Measurements from ENCODE around the gene IRF2BP2.

The IRF2BP2 gene

GRCh38 chr1:234614081-234614489 lies 4.1 kb upstream of the IRF2BP2 start:
- H3K4me1 ChIP-seq (ENCODE audit: control insufficient read depth in 1 of 2, insufficient read depth in 2 of 2, low read length in 2 of 2): peaks cover 46 to 47% of the 10 kb centered on the region in 2 donors
- H3K4me3 ChIP-seq (ENCODE audit: low read depth in 1 of 2, low read length in 2 of 2): no peak overlapping the region
- peak overlapping the region; percentile 66 for H3K27ac ChIP-seq (ENCODE audit: low read depth, low read length)
- no peaks in the 10 kb centered on the region for H3K36me3 ChIP-seq (ENCODE audit: control insufficient read depth in 1 of 2, insufficient read depth in 2 of 2, low read length in 2 of 2)
- H3K9me3 ChIP-seq (ENCODE audit: control insufficient read depth in 1 of 2, low read length in 2 of 2): no peaks in the 10 kb centered on the region
- no peaks in the 10 kb centered on the region for H3K27me3 ChIP-seq (ENCODE audit: control insufficient read depth in 1 of 2, insufficient read depth in 2 of 2, low read length in 2 of 2)
- H3K9ac ChIP-seq (ENCODE audit: low read depth in 1 of 2, low read length in 2 of 2): peak overlapping the region; percentile 61 to 99

DNA sequence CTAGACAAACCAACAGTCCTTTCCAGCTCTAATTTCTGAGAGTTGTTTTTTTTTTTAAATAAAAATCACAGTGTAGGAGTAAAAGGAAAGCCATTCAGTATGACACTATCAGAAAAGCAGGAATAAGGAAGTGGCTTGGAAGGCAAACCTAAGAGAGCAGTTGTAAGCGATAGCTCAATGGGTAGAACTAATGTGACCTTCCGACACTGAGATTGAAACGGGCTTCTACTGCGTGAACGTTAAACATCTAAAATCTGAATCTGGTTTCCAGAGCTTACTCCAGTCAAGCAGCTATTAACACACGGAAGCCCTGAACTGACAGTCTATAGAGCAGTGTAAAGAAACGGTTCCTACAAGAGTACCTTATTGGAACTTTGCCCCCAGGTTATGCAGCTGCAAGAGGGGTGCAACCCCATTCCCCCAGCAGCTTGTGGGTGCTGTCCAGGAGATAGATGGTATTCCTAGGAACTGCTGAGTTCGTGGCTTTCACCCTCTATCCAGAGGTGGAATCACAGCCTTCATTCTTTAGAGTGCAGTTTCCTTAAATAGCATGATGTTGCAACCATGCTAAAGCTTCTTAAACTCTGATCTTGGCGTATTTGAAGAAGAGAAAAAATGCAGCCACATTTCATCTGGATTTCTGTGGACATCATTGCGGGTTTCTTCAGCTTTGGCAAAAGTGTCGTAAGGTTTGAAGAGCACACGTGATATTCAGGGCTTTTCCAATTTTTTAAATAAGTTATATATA lies 3.3 kb upstream of the IRF2BP2 start:
- Histone ChIP-seq H3K27me3 (ENCODE audit: control insufficient read depth in 1 of 2, insufficient read depth in 2 of 2, low read length in 2 of 2) (no peaks in the 10 kb centered on the region), H3K4me3 (ENCODE audit: low read depth in 1 of 2, low read length in 2 of 2) (peak overlapping the region; percentile 44 to 77), H3K4me1 (ENCODE audit: control insufficient read depth in 1 of 2, insufficient read depth in 2 of 2, low read length in 2 of 2) (peaks cover 39 to 41% of the 10 kb centered on the region in 2 donors), H3K36me3 (ENCODE audit: control insufficient read depth in 1 of 2, insufficient read depth in 2 of 2, low read length in 2 of 2) (peaks cover 0 to under 1% of the 10 kb centered on the region in 2 donors), H3K27ac (ENCODE audit: low read depth, low read length) (peak overlapping the region; percentile 95), H3K9me3 (ENCODE audit: control insufficient read depth in 1 of 2, low read length in 2 of 2) (no peaks in the 10 kb centered on the region), H3K9ac (ENCODE audit: low read depth in 1 of 2, low read length in 2 of 2) (peak overlapping the region; percentile 61 to 99)

DNA sequence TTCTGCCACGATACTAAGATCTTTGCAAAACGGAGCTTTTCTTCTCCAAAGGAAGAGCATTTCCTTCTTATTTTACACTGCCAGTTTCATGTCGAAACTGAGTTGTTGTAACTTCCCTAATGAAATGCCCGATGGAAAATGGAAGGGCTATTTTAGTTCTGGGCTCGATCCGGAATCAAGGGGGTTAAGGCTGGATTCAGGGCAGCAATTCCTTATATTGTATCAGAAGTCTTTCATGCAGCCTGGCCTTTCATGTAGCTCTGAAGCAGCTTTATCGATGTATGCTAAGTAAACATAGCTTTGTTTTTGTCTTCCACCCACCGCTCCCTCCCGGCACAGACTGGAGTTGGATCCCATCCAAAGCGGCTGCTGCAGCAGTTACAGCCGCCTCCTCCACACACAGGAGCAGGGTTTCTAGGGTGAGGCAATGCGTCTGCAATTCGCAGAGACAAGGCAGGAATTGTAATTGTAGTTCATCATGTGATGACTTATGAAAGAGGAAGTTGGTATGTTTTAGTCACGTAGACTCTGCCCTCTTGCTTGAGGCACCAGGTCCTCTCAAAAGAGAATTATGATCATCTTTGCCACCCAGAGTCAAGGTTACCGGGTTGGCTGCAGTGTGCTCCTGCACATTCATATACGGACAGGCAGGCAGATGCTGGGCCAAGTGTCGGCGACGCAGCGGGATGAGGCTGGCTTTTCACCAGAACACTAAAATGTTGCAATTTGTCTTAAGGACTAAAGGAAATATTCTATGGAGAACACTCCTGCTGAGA lies 2.6 kb upstream of the IRF2BP2 start:
- Histone ChIP-seq H3K4me3 (ENCODE audit: low read depth in 1 of 2, low read length in 2 of 2) (peak overlapping the region; percentile 50 to 77), H3K9me3 (ENCODE audit: control insufficient read depth in 1 of 2, low read length in 2 of 2) (no peaks in the 10 kb centered on the region), H3K36me3 (ENCODE audit: control insufficient read depth in 1 of 2, insufficient read depth in 2 of 2, low read length in 2 of 2) (peaks cover 5 to 8% of the 10 kb centered on the region in 2 donors), H3K4me1 (ENCODE audit: control insufficient read depth in 1 of 2, insufficient read depth in 2 of 2, low read length in 2 of 2) (peaks cover 38 to 45% of the 10 kb centered on the region in 2 donors), H3K27ac (ENCODE audit: low read depth, low read length) (peak overlapping the region; percentile 95), H3K9ac (ENCODE audit: low read depth in 1 of 2, low read length in 2 of 2) (peak overlapping the region; percentile 86 to 99), H3K27me3 (ENCODE audit: control insufficient read depth in 1 of 2, insufficient read depth in 2 of 2, low read length in 2 of 2) (no peaks in the 10 kb centered on the region)

DNA sequence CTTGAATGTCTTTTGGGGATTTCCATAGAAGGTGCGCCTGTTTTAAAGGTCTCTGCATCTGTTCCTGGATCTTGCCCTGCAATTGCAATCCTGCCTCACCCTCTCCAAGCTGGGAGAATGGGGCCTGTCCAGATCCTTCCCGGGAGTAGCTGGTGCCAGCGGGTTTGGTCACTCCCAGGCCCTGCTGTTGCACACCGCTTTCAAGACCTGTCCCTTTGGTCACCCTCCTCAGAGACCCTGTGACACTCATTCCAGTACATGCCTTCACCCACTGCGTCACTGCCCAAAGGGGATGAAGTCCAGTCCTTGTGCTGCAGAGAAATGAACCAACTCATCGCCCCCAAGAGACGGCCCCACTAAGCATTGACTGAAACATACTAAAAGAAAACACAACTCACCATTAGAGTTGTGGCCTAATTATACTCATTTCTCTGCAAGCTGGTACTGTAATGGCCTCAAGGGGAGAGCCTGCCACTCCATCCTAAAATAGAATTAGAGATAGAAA lies 1.9 kb upstream of the IRF2BP2 start:
- Histone ChIP-seq H3K27ac (ENCODE audit: low read depth, low read length) (peak overlapping the region; percentile 95), H3K9ac (ENCODE audit: low read depth in 1 of 2, low read length in 2 of 2) (peak overlapping the region; percentile 86 to 99), H3K36me3 (ENCODE audit: control insufficient read depth in 1 of 2, insufficient read depth in 2 of 2, low read length in 2 of 2) (peaks cover 11 to 14% of the 10 kb centered on the region in 2 donors), H3K9me3 (ENCODE audit: control insufficient read depth in 1 of 2, low read length in 2 of 2) (no peaks in the 10 kb centered on the region), H3K4me3 (ENCODE audit: low read depth in 1 of 2, low read length in 2 of 2) (peak overlapping the region; percentile 50 to 77), H3K27me3 (ENCODE audit: control insufficient read depth in 1 of 2, insufficient read depth in 2 of 2, low read length in 2 of 2) (no peaks in the 10 kb centered on the region), H3K4me1 (ENCODE audit: control insufficient read depth in 1 of 2, insufficient read depth in 2 of 2, low read length in 2 of 2) (peaks cover 38 to 45% of the 10 kb centered on the region in 2 donors)

DNA sequence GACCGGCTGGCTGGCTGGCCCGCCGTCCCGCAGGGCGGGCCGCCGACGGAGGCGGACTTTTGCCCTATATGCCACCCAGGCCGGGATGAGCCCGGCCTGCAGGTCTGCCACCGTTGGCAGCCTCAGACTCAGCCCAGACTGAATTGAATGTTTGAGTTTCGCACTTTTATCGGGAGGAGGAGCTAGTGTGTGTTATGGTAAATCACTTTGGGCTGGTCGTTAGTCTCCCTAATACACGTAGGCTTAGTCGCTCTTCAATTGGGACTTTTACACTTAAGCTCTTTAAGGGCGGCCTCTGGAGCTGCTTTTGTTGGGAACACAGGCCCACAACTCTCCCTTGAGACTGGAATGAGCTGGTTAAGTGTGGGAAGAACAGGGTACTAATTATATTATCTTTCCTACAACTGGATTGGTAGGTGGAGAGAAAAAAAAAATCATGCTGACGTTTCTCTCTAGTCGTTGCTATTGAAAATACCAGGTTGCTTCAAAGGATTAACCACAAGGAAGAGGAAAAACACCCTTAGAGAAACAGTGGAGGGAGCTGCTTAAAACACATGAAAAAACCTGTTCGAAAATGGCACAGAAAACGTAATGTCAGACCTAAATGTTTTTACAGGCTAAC lies 1.4 kb upstream of the IRF2BP2 start:
- peaks cover 16 to 17% of the 10 kb centered on the region in 2 donors for H3K36me3 ChIP-seq (ENCODE audit: control insufficient read depth in 1 of 2, insufficient read depth in 2 of 2, low read length in 2 of 2)
- no peaks in the 10 kb centered on the region for H3K9me3 ChIP-seq (ENCODE audit: control insufficient read depth in 1 of 2, low read length in 2 of 2)
- no peaks in the 10 kb centered on the region for H3K27me3 ChIP-seq (ENCODE audit: control insufficient read depth in 1 of 2, insufficient read depth in 2 of 2, low read length in 2 of 2)
- H3K9ac ChIP-seq (ENCODE audit: low read depth in 1 of 2, low read length in 2 of 2): peak overlapping the region; percentile 86 to 99
- H3K4me1 ChIP-seq (ENCODE audit: control insufficient read depth in 1 of 2, insufficient read depth in 2 of 2, low read length in 2 of 2): peaks cover 33 to 43% of the 10 kb centered on the region in 2 donors
- H3K27ac ChIP-seq (ENCODE audit: low read depth, low read length): peak overlapping the region; percentile 95
- peak overlapping the region; percentile 50 to 77 for H3K4me3 ChIP-seq (ENCODE audit: low read depth in 1 of 2, low read length in 2 of 2)

- Histone ChIP-seq H3K9me3 (ENCODE audit: control insufficient read depth in 1 of 2, low read length in 2 of 2) (no peaks in the 10 kb centered on the region), H3K36me3 (ENCODE audit: control insufficient read depth in 1 of 2, insufficient read depth in 2 of 2, low read length in 2 of 2) (peaks cover 21 to 23% of the 10 kb centered on the region in 2 donors), H3K4me3 (ENCODE audit: low read depth in 1 of 2, low read length in 2 of 2) (peak overlapping the region; percentile 77 to 82), H3K27ac (ENCODE audit: low read depth, low read length) (peak overlapping the region; percentile 95), H3K4me1 (ENCODE audit: control insufficient read depth in 1 of 2, insufficient read depth in 2 of 2, low read length in 2 of 2) (peaks cover 31 to 41% of the 10 kb centered on the region in 2 donors), H3K27me3 (ENCODE audit: control insufficient read depth in 1 of 2, insufficient read depth in 2 of 2, low read length in 2 of 2) (no peaks in the 10 kb centered on the region), H3K9ac (ENCODE audit: low read depth in 1 of 2, low read length in 2 of 2) (peak overlapping the region; percentile 99 to 100)
Measured at GRCh38 chr1:234610666-234611224, 767 bp upstream of the IRF2BP2 start.

GRCh38 chr1:234609691-234610042 lies 311 bp downstream of the IRF2BP2 start:
- no peaks in the 10 kb centered on the region for H3K27me3 ChIP-seq (ENCODE audit: control insufficient read depth in 1 of 2, insufficient read depth in 2 of 2, low read length in 2 of 2)
- no peak overlapping the region for H3K9ac ChIP-seq (ENCODE audit: low read depth in 1 of 2, low read length in 2 of 2)
- H3K4me1 ChIP-seq (ENCODE audit: control insufficient read depth in 1 of 2, insufficient read depth in 2 of 2, low read length in 2 of 2): peaks cover 31 to 41% of the 10 kb centered on the region in 2 donors
- H3K4me3 ChIP-seq (ENCODE audit: low read depth in 1 of 2, low read length in 2 of 2): no peak overlapping the region
- peak overlapping the region; percentile 95 for H3K27ac ChIP-seq (ENCODE audit: low read depth, low read length)
- H3K9me3 ChIP-seq (ENCODE audit: control insufficient read depth in 1 of 2, low read length in 2 of 2): no peaks in the 10 kb centered on the region
- H3K36me3 ChIP-seq (ENCODE audit: control insufficient read depth in 1 of 2, insufficient read depth in 2 of 2, low read length in 2 of 2): peaks cover 26 to 33% of the 10 kb centered on the region in 2 donors

- Histone ChIP-seq H3K4me3 (ENCODE audit: low read depth in 1 of 2, low read length in 2 of 2) (peak overlapping the region; percentile 92 to 94), H3K27ac (ENCODE audit: low read depth, low read length) (peak overlapping the region; percentile 99), H3K27me3 (ENCODE audit: control insufficient read depth in 1 of 2, insufficient read depth in 2 of 2, low read length in 2 of 2) (no peaks in the 10 kb centered on the region), H3K9me3 (ENCODE audit: control insufficient read depth in 1 of 2, low read length in 2 of 2) (no peaks in the 10 kb centered on the region), H3K9ac (ENCODE audit: low read depth in 1 of 2, low read length in 2 of 2) (peak overlapping the region; percentile 98 to 99), H3K36me3 (ENCODE audit: control insufficient read depth in 1 of 2, insufficient read depth in 2 of 2, low read length in 2 of 2) (peaks cover 26 to 33% of the 10 kb centered on the region in 2 donors), H3K4me1 (ENCODE audit: control insufficient read depth in 1 of 2, insufficient read depth in 2 of 2, low read length in 2 of 2) (peaks cover 27 to 39% of the 10 kb centered on the region in 2 donors)
Measured at GRCh38 chr1:234608911-234609690, 877 bp downstream of the IRF2BP2 start.
